HCT116 (cell line): Measurements from ENCODE around the gene ZCCHC24. TPM values are rescaled to one million over a fixed set of nuclear protein-coding genes. Genes with fewer than 3 reads are reported as not detected.

Experiments used
- ATAC-seq: fragments of 200-7000 bp; cut with Tn5 transposase; 2 replicates; pipeline ENCODE4 v1.9.1; 2020; ENCODE audit warnings: mild to moderate bottlenecking, moderate library complexity
- BruUV-seq: library from RNA; stranded (reverse); fragments of 400-500 nt; replicated peaks from 2 replicates; lab custom pipeline; 2021; lab: Mats Ljungman, UMichigan
- CTCF ChIA-PET: fragments of 300-600 bp; sonication (Branson Sonifier 250); formaldehyde crosslinking; loops from one replicate; lab custom pipeline; 2021; ENCODE audit warnings: antibody characterized with exemption; lab: Charles Lee
- POLR2A ChIA-PET: fragments of 300-600, 350-600 bp; sonication (Branson Sonifier 250); formaldehyde crosslinking; loops from one replicate; lab custom pipeline; 2021; ENCODE audit warnings: antibody characterized with exemption; lab: Charles Lee
- RAD21 ChIA-PET, 2 experiments: fragments of 300-600 bp; sonication (Branson Sonifier 250); formaldehyde crosslinking; loops; one replicate each; lab custom pipeline; 2023; ENCODE audit warnings: low total read pairs in 2 of 2; ENCODE audit not compliant: uncharacterized antibody in 2 of 2, unreplicated experiment in 2 of 2, low non-redundant PET in 1 of 2; lab: Charles Lee
- DNase-seq: peaks from one replicate; pipeline ENCODE4 v3.0.0-alpha.2; 2010; ENCODE audit warnings: low read depth, low spot score
- H2AFZ ChIP-seq: fragments of 200-600 bp; shearing (Covaris generic), sonication (generic); 2 replicates; pipeline ENCODE4 v1.6.1; 2017; ENCODE audit warnings: low read depth, mixed run types, mixed read lengths, antibody characterized with exemption, low read length; ENCODE audit not compliant: poor library complexity, severe bottlenecking
- H3K27ac ChIP-seq: 2 replicates; pipeline ENCODE4 v1.5.1; 2012; ENCODE audit warnings: low read depth, low read length
- H3K27me3 ChIP-seq: fragments of 200-600 bp; sonication (generic); 2 replicates; pipeline ENCODE4 v1.6.1; 2016; ENCODE audit warnings: mixed run types, low read length, mixed read lengths; ENCODE audit not compliant: insufficient read depth
- H3K36me3 ChIP-seq, 2 experiments: fragments of 200-500 bp in 1 of 2; fragments of 200-600 bp in 1 of 2; sonication (Bioruptor generic) in 1 of 2; sonication (generic) in 1 of 2; 2 replicates each; pipeline versions ENCODE4 v1.5.1 to v1.6.1; 2014 to 2016; ENCODE audit warnings: low read length in 2 of 2, inconsistent platforms in 1 of 2, mixed read lengths in 1 of 2, mixed run types in 1 of 2; ENCODE audit not compliant: insufficient read depth in 2 of 2, control insufficient read depth in 1 of 2
- H3K4me1 ChIP-seq, 2 experiments: fragments of 200-600 bp in 1 of 2; sonication (generic) in 1 of 2; 2 replicates each; pipeline versions ENCODE4 v1.5.1 to v1.6.1; 2012 to 2017; ENCODE audit warnings: low read length in 2 of 2, inconsistent platforms in 1 of 2, mild to moderate bottlenecking in 1 of 2, mixed read lengths in 1 of 2, mixed run types in 1 of 2, moderate library complexity in 1 of 2; ENCODE audit not compliant: insufficient read depth in 2 of 2, control insufficient read depth in 1 of 2
- H3K4me2 ChIP-seq: fragments of 200-600 bp; sonication (generic); 2 replicates; pipeline ENCODE4 v1.6.1; 2017; ENCODE audit warnings: mixed run types, low read length, mixed read lengths
- H3K4me3 ChIP-seq, 2 experiments: fragments of 200-600 bp in 1 of 2; sonication (generic) in 1 of 2; replicated peaks in 1 of 2; 2 replicates each; pipeline ENCODE4 v1.5.1; 2011 to 2016; ENCODE audit warnings: low read length in 2 of 2, control low read depth in 1 of 2, low read depth in 1 of 2, mild to moderate bottlenecking in 1 of 2, mixed read lengths in 1 of 2, mixed run types in 1 of 2
- H3K79me2 ChIP-seq: fragments of 200-600 bp; sonication (generic); 2 replicates; pipeline ENCODE4 v1.6.1; 2017; ENCODE audit warnings: mild to moderate bottlenecking, mixed run types, low read length, moderate library complexity, mixed read lengths; ENCODE audit not compliant: insufficient read depth
- H3K9ac ChIP-seq: fragments of 200-600 bp; sonication (generic); 2 replicates; pipeline ENCODE4 v1.6.1; 2016; ENCODE audit warnings: low read length, mixed read lengths
- H3K9me2 ChIP-seq: fragments of 200-600 bp; sonication (generic), shearing (Covaris generic); 2 replicates; pipeline ENCODE4 v1.6.1; 2017; ENCODE audit warnings: mixed run types, mild to moderate bottlenecking, moderate library complexity; ENCODE audit not compliant: insufficient read depth
- H3K9me3 ChIP-seq, 2 experiments: fragments of 200-500 bp in 1 of 2; fragments of 200-600 bp in 1 of 2; sonication (Bioruptor generic) in 1 of 2; sonication (generic) in 1 of 2; 2 replicates each; pipeline ENCODE4 v1.6.1; 2014 to 2017; ENCODE audit warnings: low read length in 2 of 2, mixed read lengths in 2 of 2, inconsistent platforms in 1 of 2, low read depth in 1 of 2, mild to moderate bottlenecking in 1 of 2, mixed run types in 1 of 2, moderate library complexity in 1 of 2; ENCODE audit not compliant: control insufficient read depth in 1 of 2, insufficient read depth in 1 of 2
- H4K20me1 ChIP-seq: fragments of 200-600 bp; sonication (generic), shearing (Covaris generic); 2 replicates; pipeline ENCODE4 v1.6.1; 2017; ENCODE audit warnings: mixed run types, mild to moderate bottlenecking, moderate library complexity; ENCODE audit not compliant: insufficient read depth
- CBX3 ChIP-seq: IDR thresholded peaks from 2 replicates; pipeline ENCODE4 v1.6.1; 2012; ENCODE audit warnings: low read depth
- ELF1 ChIP-seq: IDR thresholded peaks from 2 replicates; pipeline ENCODE4 v1.6.1; 2012; ENCODE audit warnings: low read depth, borderline replicate concordance
- EZH2 ChIP-seq: fragments of 200-600 bp; sonication (generic); IDR thresholded peaks from 2 replicates; pipeline ENCODE4 v1.6.1; 2017; ENCODE audit warnings: antibody characterized with exemption, mixed run types
- POLR2A ChIP-seq: IDR thresholded peaks from 2 replicates; pipeline ENCODE4 v1.7.0; 2011; ENCODE audit warnings: borderline replicate concordance; ENCODE audit not compliant: insufficient read depth, insufficient read length; ENCODE audit errors: extremely low read depth
- SIN3A ChIP-seq: IDR thresholded peaks from 2 replicates; pipeline ENCODE4 v1.6.1; 2012; ENCODE audit warnings: low read depth
- SRF ChIP-seq: IDR thresholded peaks from 2 replicates; pipeline ENCODE4 v1.6.1; 2012; ENCODE audit warnings: low read depth
- TCF7L2 ChIP-seq: IDR thresholded peaks from 2 replicates; pipeline ENCODE4 v1.7.0; 2011; ENCODE audit warnings: borderline replicate concordance, inconsistent platforms; ENCODE audit not compliant: insufficient read depth, insufficient read length; ENCODE audit errors: extremely low read depth
- ZNF274 ChIP-seq: fragments of 200-500 bp; sonication (Bioruptor generic); IDR thresholded peaks from 2 replicates; pipeline ENCODE4 v1.6.1; 2014; ENCODE audit warnings: mild to moderate bottlenecking, low read depth, low read length, inconsistent platforms
- intact Hi-C: fragments of 100-400 bp; cut with micrococcal nuclease; formaldehyde crosslinking; loops from 2 replicates; pipeline ENCODE4 v1.10.0; 2022
- total RNA-seq: library from RNA; stranded (reverse); gene quantifications from one replicate; pipeline ENCODE4 v1.2.1, GENCODE V29; 2021; ENCODE audit not compliant: unreplicated experiment
- TF ChIP-seq, protein P1 (sequence below): IDR thresholded peaks from 2 replicates; pipeline ENCODE4 v1.6.1; 2012; ENCODE audit warnings: low read depth

Gene ZCCHC24
- total RNA-seq, 1 experiment from 2014 or later = 7.0 TPM

DNA sequence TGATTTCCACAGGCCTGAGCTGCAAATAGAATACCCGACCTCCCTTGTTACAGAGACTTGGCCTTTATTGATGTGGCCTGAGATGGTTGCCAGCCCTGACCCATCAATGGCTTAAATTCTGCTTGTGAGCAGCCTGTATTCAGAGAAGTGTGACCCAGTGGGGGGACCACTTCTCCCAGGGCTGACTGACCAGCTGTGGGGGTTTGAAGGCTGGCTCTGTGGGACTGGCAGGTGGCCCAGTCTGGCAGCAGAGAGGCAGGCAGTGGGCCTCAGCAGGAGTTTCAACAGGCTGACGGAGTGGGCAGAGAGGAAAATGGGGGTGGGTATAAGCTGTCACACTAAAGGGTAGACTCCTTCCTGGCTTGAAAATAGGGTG, 110.3 kb downstream of the ZCCHC24 start:
- Histone ChIP-seq H3K27ac (no peak overlapping the region), H3K4me3 (no peak overlapping the region), H4K20me1 (no peaks in the 10 kb centered on the region), H3K27me3 (no peaks in the 10 kb centered on the region), H3K4me2 (no peak overlapping the region), H3K36me3 (no peaks in the 10 kb centered on the region), H3K9me2 (no peaks in the 10 kb centered on the region), H3K4me1 (peaks cover 0 to 27% of the 10 kb centered on the region in 2 experiments; a peak in 2 of 4 replicates), H3K79me2 (no peaks in the 10 kb centered on the region), H3K9me3 (no peaks in the 10 kb centered on the region), H2AFZ (no peak overlapping the region), H3K9ac (no peak overlapping the region)
- BruUV-seq = no TSS peak
- intact Hi-C loops = no loop called here
- no peak for ATAC-seq
- DNase-seq = no peak
- ChIA-PET CTCF (no interaction called here), POLR2A (no interaction called here), RAD21 (no interaction called here)
- TF ChIP-seq EZH2 (no peak), CBX3 (no peak), TCF7L2 (no peak)

DNA sequence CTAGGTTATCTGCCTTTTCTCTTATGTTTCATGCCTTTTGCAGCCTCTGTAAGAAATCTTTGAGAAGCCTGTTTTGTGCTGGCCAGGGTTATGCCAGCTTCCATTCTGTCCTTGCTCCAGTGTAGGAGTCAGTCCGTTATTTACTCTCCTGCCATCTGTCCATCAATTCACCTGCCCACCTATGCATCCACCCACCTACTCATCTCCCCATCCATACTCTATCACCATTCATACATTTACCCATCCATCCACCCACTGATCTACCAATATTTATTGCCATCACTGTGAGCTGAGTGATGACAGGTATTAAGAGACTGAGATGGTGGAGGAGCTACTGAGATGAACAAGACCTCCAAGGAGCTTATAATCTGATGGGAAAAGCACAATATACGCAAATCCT, 110.9 kb downstream of the ZCCHC24 start:
- TF ChIP-seq, protein P1, sequence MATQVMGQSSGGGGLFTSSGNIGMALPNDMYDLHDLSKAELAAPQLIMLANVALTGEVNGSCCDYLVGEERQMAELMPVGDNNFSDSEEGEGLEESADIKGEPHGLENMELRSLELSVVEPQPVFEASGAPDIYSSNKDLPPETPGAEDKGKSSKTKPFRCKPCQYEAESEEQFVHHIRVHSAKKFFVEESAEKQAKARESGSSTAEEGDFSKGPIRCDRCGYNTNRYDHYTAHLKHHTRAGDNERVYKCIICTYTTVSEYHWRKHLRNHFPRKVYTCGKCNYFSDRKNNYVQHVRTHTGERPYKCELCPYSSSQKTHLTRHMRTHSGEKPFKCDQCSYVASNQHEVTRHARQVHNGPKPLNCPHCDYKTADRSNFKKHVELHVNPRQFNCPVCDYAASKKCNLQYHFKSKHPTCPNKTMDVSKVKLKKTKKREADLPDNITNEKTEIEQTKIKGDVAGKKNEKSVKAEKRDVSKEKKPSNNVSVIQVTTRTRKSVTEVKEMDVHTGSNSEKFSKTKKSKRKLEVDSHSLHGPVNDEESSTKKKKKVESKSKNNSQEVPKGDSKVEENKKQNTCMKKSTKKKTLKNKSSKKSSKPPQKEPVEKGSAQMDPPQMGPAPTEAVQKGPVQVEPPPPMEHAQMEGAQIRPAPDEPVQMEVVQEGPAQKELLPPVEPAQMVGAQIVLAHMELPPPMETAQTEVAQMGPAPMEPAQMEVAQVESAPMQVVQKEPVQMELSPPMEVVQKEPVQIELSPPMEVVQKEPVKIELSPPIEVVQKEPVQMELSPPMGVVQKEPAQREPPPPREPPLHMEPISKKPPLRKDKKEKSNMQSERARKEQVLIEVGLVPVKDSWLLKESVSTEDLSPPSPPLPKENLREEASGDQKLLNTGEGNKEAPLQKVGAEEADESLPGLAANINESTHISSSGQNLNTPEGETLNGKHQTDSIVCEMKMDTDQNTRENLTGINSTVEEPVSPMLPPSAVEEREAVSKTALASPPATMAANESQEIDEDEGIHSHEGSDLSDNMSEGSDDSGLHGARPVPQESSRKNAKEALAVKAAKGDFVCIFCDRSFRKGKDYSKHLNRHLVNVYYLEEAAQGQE = no peak
- TF ChIP-seq SIN3A = no peak
- TF ChIP-seq SRF = no peak
- no peak for TF ChIP-seq ELF1
- no peak for TF ChIP-seq POLR2A
- TF ChIP-seq EZH2 = no peak
- no peak for TF ChIP-seq ZNF274
- no peaks in the 10 kb centered on the region for H3K36me3 ChIP-seq
- no peaks in the 10 kb centered on the region for H3K9me3 ChIP-seq
- ChIA-PET CTCF (interaction anchor here (1.6 kb wide), 1 partner anchor 12 kb away, joined by 3 read pairs; no protein-coding TSS in a partner anchor), POLR2A (no interaction called here), RAD21 (no interaction called here)
- no peaks in the 10 kb centered on the region for H4K20me1 ChIP-seq
- intact Hi-C loops = no loop called here
- H3K4me2 ChIP-seq = no peak overlapping the region
- H3K4me1 ChIP-seq = peaks cover 0 to 31% of the 10 kb centered on the region in 2 experiments; a peak in 2 of 4 replicates
- H3K4me3 ChIP-seq = no peak overlapping the region
- H3K9ac ChIP-seq = no peak overlapping the region
- DNase-seq (no peak), ATAC-seq (no peak)
- H3K27me3 ChIP-seq = no peaks in the 10 kb centered on the region
- no peaks in the 10 kb centered on the region for H3K79me2 ChIP-seq
- H3K27ac ChIP-seq = no peak overlapping the region
- H3K9me2 ChIP-seq = no peaks in the 10 kb centered on the region
- no peak overlapping the region for H2AFZ ChIP-seq
- BruUV-seq = no TSS peak
